Spleen (tissue), 7 donors: ENCODE results near the gene ATG7.

Source experiments
- POLR2A ChIP-seq, 3 donors: fragments of 450-650 bp; IDR thresholded peaks; one replicate each; pipeline ENCODE4 v1.5.1; 2017; ENCODE audit warnings: antibody characterized with exemption in 3 of 3, mild to moderate bottlenecking in 1 of 3
- TF ChIP-seq, protein P1 (sequence below), 11 experiments: fragments of 200-600 bp in 7 of 11; fragments of 450-650 bp in 4 of 11; sonication (generic) in 4 of 11; IDR thresholded peaks in 8 of 11; conservative IDR thresholded peaks in 3 of 11; 1 replicate in 7 of 11; 2 replicates in 4 of 11; pipeline versions ENCODE4 v1.4.0 to v1.8.0; 2016 to 2021; ENCODE audit warnings: antibody characterized with exemption in 11 of 11, inconsistent platforms in 4 of 11, mild to moderate bottlenecking in 1 of 11
- donor health status: DM: no; HTN: no; CAD: no; lungs with moderate emphysema.
- donor health status: DM: no; HTN: no; CAD: no.
- donor health status: DM: no; HTN: no; CAD: no.

DNA sequence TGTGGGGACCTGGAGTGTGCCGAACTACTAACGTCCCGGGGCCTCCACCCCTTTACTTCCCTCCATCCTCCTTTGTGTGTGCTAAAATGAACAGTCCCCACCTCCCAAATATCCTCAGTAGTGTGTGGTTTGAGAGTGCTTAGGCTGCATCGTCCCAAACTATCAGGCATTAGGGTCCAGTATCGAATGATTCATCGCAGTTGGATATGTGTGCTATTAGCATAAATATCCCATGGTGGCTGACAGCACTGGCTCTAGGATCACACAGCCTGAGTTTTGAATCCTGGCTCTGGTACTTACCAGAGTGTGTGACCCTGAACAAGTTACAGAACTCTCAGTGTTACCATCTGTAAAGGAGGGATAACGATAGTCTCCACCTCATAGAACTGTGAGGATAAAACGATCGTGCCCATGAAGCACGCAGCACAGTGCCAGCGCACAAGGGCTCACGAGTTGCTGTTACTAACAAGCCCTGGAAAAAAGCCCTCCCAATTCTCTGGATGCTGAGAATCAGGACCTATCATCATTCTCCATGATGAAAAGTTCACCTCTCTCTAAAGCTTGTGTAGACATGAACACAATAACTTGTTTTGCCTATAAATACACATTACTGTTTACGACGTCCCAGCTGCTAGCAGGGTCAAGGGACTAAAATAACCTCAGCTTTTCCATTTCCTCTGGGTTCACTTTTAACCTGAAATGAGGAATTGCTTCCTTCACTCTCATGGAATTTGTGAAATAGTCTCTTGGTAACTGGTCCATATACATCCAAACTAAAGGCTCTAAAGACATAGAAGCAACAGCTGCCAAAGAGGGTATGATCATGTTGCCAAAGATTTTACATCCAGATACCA, 320.5 kb downstream of the ATG7 start:
- TF ChIP-seq, protein P1, sequence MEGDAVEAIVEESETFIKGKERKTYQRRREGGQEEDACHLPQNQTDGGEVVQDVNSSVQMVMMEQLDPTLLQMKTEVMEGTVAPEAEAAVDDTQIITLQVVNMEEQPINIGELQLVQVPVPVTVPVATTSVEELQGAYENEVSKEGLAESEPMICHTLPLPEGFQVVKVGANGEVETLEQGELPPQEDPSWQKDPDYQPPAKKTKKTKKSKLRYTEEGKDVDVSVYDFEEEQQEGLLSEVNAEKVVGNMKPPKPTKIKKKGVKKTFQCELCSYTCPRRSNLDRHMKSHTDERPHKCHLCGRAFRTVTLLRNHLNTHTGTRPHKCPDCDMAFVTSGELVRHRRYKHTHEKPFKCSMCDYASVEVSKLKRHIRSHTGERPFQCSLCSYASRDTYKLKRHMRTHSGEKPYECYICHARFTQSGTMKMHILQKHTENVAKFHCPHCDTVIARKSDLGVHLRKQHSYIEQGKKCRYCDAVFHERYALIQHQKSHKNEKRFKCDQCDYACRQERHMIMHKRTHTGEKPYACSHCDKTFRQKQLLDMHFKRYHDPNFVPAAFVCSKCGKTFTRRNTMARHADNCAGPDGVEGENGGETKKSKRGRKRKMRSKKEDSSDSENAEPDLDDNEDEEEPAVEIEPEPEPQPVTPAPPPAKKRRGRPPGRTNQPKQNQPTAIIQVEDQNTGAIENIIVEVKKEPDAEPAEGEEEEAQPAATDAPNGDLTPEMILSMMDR (IDR thresholded peaks at IDR 0.05 in 8 of 11, conservative IDR thresholded peaks at IDR 0.05 in 3 of 11), result no peak
- TF ChIP-seq POLR2A (IDR thresholded peaks at IDR 0.05), result no peak
